ENCODE results near the gene ADAM15. TPM values are rescaled to one million over a fixed set of nuclear protein-coding genes. Genes with fewer than 3 reads are reported as not detected.

The ADAM15 gene
- total RNA-seq, 1 experiment from 2014 or later, result 38.4 TPM

DNA sequence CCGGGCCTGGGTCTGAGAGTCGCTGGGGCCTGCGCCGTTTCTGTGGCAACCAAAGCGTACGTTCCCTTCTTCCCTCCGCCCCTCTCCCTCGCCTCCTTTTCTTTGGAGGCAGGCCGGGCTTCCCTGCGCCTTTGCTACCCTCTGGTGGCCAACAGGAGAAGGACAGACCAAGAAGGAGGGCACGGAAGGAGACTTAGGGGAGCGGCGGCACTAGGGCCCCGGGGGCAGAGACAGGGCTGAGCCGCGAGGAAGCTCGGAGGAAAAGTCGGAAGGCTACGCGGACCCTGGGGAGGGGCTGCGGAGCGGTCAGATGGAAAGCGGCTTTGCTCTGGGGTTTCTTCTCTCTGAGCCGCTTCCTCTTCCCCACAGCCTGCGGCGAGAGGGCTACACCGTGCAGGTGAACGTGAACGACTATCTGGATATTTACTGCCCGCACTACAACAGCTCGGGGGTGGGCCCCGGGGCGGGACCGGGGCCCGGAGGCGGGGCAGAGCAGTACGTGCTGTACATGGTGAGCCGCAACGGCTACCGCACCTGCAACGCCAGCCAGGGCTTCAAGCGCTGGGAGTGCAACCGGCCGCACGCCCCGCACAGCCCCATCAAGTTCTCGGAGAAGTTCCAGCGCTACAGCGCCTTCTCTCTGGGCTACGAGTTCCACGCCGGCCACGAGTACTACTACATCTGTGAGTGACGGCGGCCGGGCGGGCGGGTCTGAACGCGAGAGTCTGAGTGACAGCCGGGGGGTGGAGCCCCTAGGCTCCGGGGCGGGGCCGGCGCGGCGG is 33.8 kb downstream of the ADAM15 start (continued):
- no peak for TF ChIP-seq ZNF317 (CRISPR knock-in tag; IDR thresholded peaks at IDR 0.05; ENCODE audit: borderline replicate concordance, low read depth)
- no peak; the same call in 1 of the 2 replicates for TF ChIP-seq USF1 (CRISPR knock-in tag; IDR thresholded peaks at IDR 0.05)
- TF ChIP-seq CBFB (CRISPR knock-in tag; IDR thresholded peaks at IDR 0.05; ENCODE audit: low read depth), result peak; percentile 92; the same call in 1 of the 2 replicates
- TF ChIP-seq MXD4 (CRISPR knock-in tag; IDR thresholded peaks at IDR 0.05; ENCODE audit: borderline replicate concordance), result no peak
- TF ChIP-seq, protein P1, sequence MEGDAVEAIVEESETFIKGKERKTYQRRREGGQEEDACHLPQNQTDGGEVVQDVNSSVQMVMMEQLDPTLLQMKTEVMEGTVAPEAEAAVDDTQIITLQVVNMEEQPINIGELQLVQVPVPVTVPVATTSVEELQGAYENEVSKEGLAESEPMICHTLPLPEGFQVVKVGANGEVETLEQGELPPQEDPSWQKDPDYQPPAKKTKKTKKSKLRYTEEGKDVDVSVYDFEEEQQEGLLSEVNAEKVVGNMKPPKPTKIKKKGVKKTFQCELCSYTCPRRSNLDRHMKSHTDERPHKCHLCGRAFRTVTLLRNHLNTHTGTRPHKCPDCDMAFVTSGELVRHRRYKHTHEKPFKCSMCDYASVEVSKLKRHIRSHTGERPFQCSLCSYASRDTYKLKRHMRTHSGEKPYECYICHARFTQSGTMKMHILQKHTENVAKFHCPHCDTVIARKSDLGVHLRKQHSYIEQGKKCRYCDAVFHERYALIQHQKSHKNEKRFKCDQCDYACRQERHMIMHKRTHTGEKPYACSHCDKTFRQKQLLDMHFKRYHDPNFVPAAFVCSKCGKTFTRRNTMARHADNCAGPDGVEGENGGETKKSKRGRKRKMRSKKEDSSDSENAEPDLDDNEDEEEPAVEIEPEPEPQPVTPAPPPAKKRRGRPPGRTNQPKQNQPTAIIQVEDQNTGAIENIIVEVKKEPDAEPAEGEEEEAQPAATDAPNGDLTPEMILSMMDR (IDR thresholded peaks at IDR 0.05), result peak; percentile 90
- no peak for TF ChIP-seq ZNF423 (CRISPR knock-in tag; IDR thresholded peaks at IDR 0.05)
- TF ChIP-seq ZBTB21 (CRISPR knock-in tag; IDR thresholded peaks at IDR 0.05; ENCODE audit: borderline replicate concordance), result peak; percentile 92
- TF ChIP-seq FOXP1 (CRISPR knock-in tag; IDR thresholded peaks at IDR 0.05; ENCODE audit: borderline replicate concordance), result 0 out of 2 replicates have a peak, but pooled peaks have one; percentile 2
- TF ChIP-seq TEAD4 (CRISPR knock-in tag; IDR thresholded peaks at IDR 0.05), result no peak
- no peak for TF ChIP-seq GRHL2 (CRISPR knock-in tag; IDR thresholded peaks at IDR 0.05; ENCODE audit: insufficient replicate concordance, severe bottlenecking)
- TF ChIP-seq TP53 (CRISPR knock-in tag; IDR thresholded peaks at IDR 0.05), result peak; percentile 84; the same call in 1 of the 2 replicates
- TF ChIP-seq PRRX2 (CRISPR knock-in tag; IDR thresholded peaks at IDR 0.05), result no peak
- peak; percentile 80 for TF ChIP-seq PRDM15 (CRISPR knock-in tag; IDR thresholded peaks at IDR 0.05)
- TF ChIP-seq SMAD3 (CRISPR knock-in tag; IDR thresholded peaks at IDR 0.05; ENCODE audit: borderline replicate concordance), result no peak
- 0 out of 2 replicates have a peak, but pooled peaks have one; percentile 47 for TF ChIP-seq FOXP4 (CRISPR knock-in tag; IDR thresholded peaks at IDR 0.05)
- TF ChIP-seq ARID4B (CRISPR knock-in tag; IDR thresholded peaks at IDR 0.05; ENCODE audit: borderline replicate concordance), result peak; percentile 36; the same call in 1 of the 2 replicates
- TF ChIP-seq JAZF1 (CRISPR knock-in tag; IDR thresholded peaks at IDR 0.05), result no peak

Measured in WTC11 (cell line).